ENCODE results near the gene NAV2.

NAV2 gene

GRCh38 chr11:20042045-20042639, 329.5 kb downstream of the NAV2 start:
- TF ChIP-seq CTCF (conservative IDR thresholded peaks at IDR 0.05; ENCODE audit: low read length), result no peak
- no peak overlapping the region for H3K4me3 ChIP-seq (ENCODE audit: low read length)
- DNase-seq (ENCODE audit: low read depth), result no peak

DNA sequence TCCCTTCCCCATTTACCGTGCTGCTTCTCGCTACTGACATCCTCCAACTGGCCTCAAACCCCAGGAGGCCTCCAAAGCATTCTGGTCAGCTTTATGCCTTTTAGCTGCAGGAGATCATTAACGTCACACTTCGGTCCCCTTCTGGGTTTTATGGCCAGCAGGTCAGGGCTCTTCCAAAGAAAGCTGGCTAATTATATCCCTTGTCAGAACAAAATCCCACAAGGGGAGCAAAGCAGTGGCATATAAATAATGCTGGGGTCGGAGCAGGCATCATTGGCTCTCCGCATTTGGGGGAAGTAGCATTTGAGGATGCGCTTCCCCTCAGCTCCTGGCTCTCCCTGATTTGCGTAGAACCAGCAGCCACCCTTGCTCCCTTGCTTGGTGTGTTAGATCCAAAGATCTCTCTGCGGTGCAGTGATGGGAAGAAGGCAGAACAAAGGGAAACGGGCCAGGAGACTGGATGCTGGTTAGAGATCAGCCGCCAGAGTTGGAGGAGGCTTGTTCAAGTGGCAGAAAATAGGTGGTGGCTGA, 330.2 kb downstream of the NAV2 start:
- no peak overlapping the region for H3K4me3 ChIP-seq (ENCODE audit: low read length)
- TF ChIP-seq CTCF (conservative IDR thresholded peaks at IDR 0.05; ENCODE audit: low read length), result no peak
- no peak for DNase-seq (ENCODE audit: low read depth)

- no peak overlapping the region for H3K4me3 ChIP-seq (ENCODE audit: low read length)
- no peak for DNase-seq (ENCODE audit: low read depth)
- no peak for TF ChIP-seq CTCF (conservative IDR thresholded peaks at IDR 0.05; ENCODE audit: low read length)
These were observed 331.4 kb downstream of the NAV2 start for GRCh38 chr11:20043992-20044391.

- no peak for TF ChIP-seq CTCF (conservative IDR thresholded peaks at IDR 0.05; ENCODE audit: low read length)
- no peak for DNase-seq (ENCODE audit: low read depth)
- H3K4me3 ChIP-seq (ENCODE audit: low read length), result no peak overlapping the region
These were observed 332.6 kb downstream of the NAV2 start for GRCh38 chr11:20045098-20045688.

DNA sequence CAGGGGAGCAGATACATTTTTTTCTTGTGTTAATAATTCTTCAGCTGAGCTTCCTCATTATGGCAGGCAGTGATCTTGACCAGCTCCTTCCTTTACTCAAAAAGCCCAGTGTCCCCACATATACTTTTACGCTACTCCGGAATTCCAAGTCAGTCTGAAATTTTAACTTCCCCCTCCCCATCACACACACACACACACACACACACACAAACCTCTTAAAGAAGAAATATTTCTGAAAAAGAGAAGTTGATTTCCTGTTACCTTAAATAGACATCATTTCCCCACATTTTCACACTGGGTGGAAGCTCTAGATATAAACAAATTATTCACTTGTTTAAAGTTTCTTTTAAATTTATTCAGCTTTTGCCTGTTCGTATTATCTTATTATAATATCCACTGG, 333.8 kb downstream of the NAV2 start:
- no peak for DNase-seq (ENCODE audit: low read depth)
- no peak for TF ChIP-seq CTCF (conservative IDR thresholded peaks at IDR 0.05; ENCODE audit: low read length)
- no peak overlapping the region for H3K4me3 ChIP-seq (ENCODE audit: low read length)

- H3K4me3 ChIP-seq (ENCODE audit: low read length), result no peak overlapping the region
- DNase-seq (ENCODE audit: low read depth), result no peak
- no peak for TF ChIP-seq CTCF (conservative IDR thresholded peaks at IDR 0.05; ENCODE audit: low read length)
These were observed 334.6 kb downstream of the NAV2 start for GRCh38 chr11:20047006-20047768.
